H9 (cell line): Measurements from ENCODE around the gene FAM170B. TPM values are rescaled to one million over a fixed set of nuclear protein-coding genes. Genes with fewer than 3 reads are reported as not detected.

ENCODE experiments used
- DNase-seq: peaks from one replicate; pipeline ENCODE4 v3.0.0-alpha.2; 2017
- H2AFZ ChIP-seq: one replicate; pipeline ENCODE4 v1.6.1; 2013; ENCODE audit warnings: mild to moderate bottlenecking, low read length, control low read depth, moderate library complexity
- H2AK5ac ChIP-seq: 2 replicates; pipeline ENCODE4 v1.6.1; 2013; ENCODE audit warnings: low read length, control low read depth, mixed read lengths; ENCODE audit not compliant: insufficient read length
- H2BK120ac ChIP-seq: one replicate; pipeline ENCODE4 v1.6.1; 2013; ENCODE audit warnings: low read depth, mild to moderate bottlenecking, low read length, control low read depth, inconsistent platforms; ENCODE audit not compliant: poor library complexity, severe bottlenecking
- H2BK12ac ChIP-seq: 2 replicates; pipeline ENCODE4 v1.6.1; 2013; ENCODE audit warnings: low read length, control low read depth, mixed read lengths, low read depth; ENCODE audit not compliant: insufficient read length
- H2BK15ac ChIP-seq: 2 replicates; pipeline ENCODE4 v1.6.1; 2013; ENCODE audit warnings: low read depth, low read length, control low read depth
- H2BK20ac ChIP-seq: one replicate; pipeline ENCODE4 v1.6.1; 2013; ENCODE audit warnings: low read depth, mild to moderate bottlenecking, low read length, control low read depth, inconsistent platforms; ENCODE audit not compliant: poor library complexity, severe bottlenecking
- H2BK5ac ChIP-seq: 2 replicates; pipeline ENCODE4 v1.6.1; 2013; ENCODE audit warnings: low read length, control low read depth, mixed read lengths; ENCODE audit not compliant: insufficient read length
- H3K14ac ChIP-seq: 2 replicates; pipeline ENCODE4 v1.6.1; 2013; ENCODE audit warnings: low read length, control low read depth; ENCODE audit not compliant: insufficient read depth
- H3K18ac ChIP-seq: 2 replicates; pipeline ENCODE4 v1.6.1; 2013; ENCODE audit warnings: low read depth, mild to moderate bottlenecking, mixed read lengths, low read length, control low read depth; ENCODE audit not compliant: insufficient read length
- H3K23ac ChIP-seq: 2 replicates; pipeline ENCODE4 v1.6.1; 2013; ENCODE audit warnings: low read length, control low read depth, mixed read lengths, low read depth; ENCODE audit not compliant: insufficient read length
- H3K23me2 ChIP-seq: 2 replicates; pipeline ENCODE4 v1.6.1; 2013; ENCODE audit warnings: low read depth, mild to moderate bottlenecking, mixed read lengths, low read length, control low read depth; ENCODE audit not compliant: insufficient read length, poor library complexity, severe bottlenecking
- H3K27ac ChIP-seq: 2 replicates; pipeline ENCODE4 v1.5.1; 2013; ENCODE audit warnings: low read length, control low read depth, mixed read lengths, low read depth; ENCODE audit not compliant: insufficient read length
- H3K27me3 ChIP-seq: 2 replicates; pipeline ENCODE4 v1.6.1; 2013; ENCODE audit warnings: low read length, control low read depth, inconsistent platforms; ENCODE audit not compliant: insufficient read depth
- H3K4ac ChIP-seq: 2 replicates; pipeline ENCODE4 v1.6.1; 2013; ENCODE audit warnings: low read depth, mild to moderate bottlenecking, control low read depth, inconsistent platforms, low read length, moderate library complexity
- H3K4me1 ChIP-seq: 2 replicates; pipeline ENCODE4 v1.6.1; 2013; ENCODE audit warnings: low read length, control low read depth, inconsistent platforms; ENCODE audit not compliant: insufficient read depth
- H3K4me2 ChIP-seq: 2 replicates; pipeline ENCODE4 v1.6.1; 2013; ENCODE audit warnings: low read length, control low read depth, mixed read lengths; ENCODE audit not compliant: insufficient read length, insufficient read depth
- H3K56ac ChIP-seq: 2 replicates; pipeline ENCODE4 v1.6.1; 2013; ENCODE audit warnings: low read depth, mild to moderate bottlenecking, mixed read lengths, low read length, control low read depth; ENCODE audit not compliant: insufficient read length
- H3K79me1 ChIP-seq: 2 replicates; pipeline ENCODE4 v1.6.1; 2013; ENCODE audit warnings: low read depth, mild to moderate bottlenecking, moderate library complexity, low read length, control low read depth, inconsistent platforms; ENCODE audit not compliant: insufficient read depth, poor library complexity, severe bottlenecking
- H3K79me2 ChIP-seq: 2 replicates; pipeline ENCODE4 v1.6.1; 2013; ENCODE audit warnings: low read length, control low read depth, inconsistent platforms; ENCODE audit not compliant: insufficient read depth
- H3K9ac ChIP-seq: 2 replicates; pipeline ENCODE4 v1.6.1; 2013; ENCODE audit warnings: low read length, control low read depth, mixed read lengths; ENCODE audit not compliant: insufficient read length; ENCODE audit errors: extremely low read depth
- H3K9me3 ChIP-seq: one replicate; pipeline ENCODE4 v1.6.1; 2013; ENCODE audit warnings: low read depth, low read length, inconsistent platforms; ENCODE audit not compliant: control insufficient read depth
- H3T11ph ChIP-seq: one replicate; pipeline ENCODE4 v1.6.1; 2013; ENCODE audit warnings: mild to moderate bottlenecking, low read length, control low read depth, inconsistent platforms
- H4K20me1 ChIP-seq: one replicate; pipeline ENCODE4 v1.6.1; 2013; ENCODE audit not compliant: control insufficient read depth, insufficient read length, insufficient read depth
- H4K5ac ChIP-seq: 2 replicates; pipeline ENCODE4 v1.6.1; 2013; ENCODE audit warnings: low read depth, mild to moderate bottlenecking, mixed read lengths, low read length, control low read depth; ENCODE audit not compliant: insufficient read length
- H4K8ac ChIP-seq: replicated peaks from 2 replicates; pipeline ENCODE4 v1.6.1; 2013; ENCODE audit warnings: low read length, control low read depth, mixed read lengths, low read depth; ENCODE audit not compliant: insufficient read length
- H4K91ac ChIP-seq: 2 replicates; pipeline ENCODE4 v1.6.1; 2013; ENCODE audit warnings: low read depth, mild to moderate bottlenecking, moderate library complexity, mixed read lengths, low read length, control low read depth; ENCODE audit not compliant: insufficient read length
- H3K27ac Mint-ChIP-seq, 3 experiments: 2 replicates in 2 of 3; 3 replicates in 1 of 3; pipeline ENCODE4 v1.8.0; 2020 to 2021; ENCODE audit warnings: mixed read lengths in 3 of 3, mild to moderate bottlenecking in 1 of 3, moderate library complexity in 1 of 3
- H3K27me3 Mint-ChIP-seq: 2 replicates; pipeline ENCODE4 v1.8.0; 2021; ENCODE audit warnings: low read depth, mild to moderate bottlenecking, moderate library complexity, mixed read lengths
- H3K36me3 Mint-ChIP-seq, 3 experiments: 2 replicates in 2 of 3; 3 replicates in 1 of 3; pipeline ENCODE4 v1.8.0; 2020 to 2021; ENCODE audit warnings: low read depth in 3 of 3, mixed read lengths in 3 of 3; ENCODE audit not compliant: insufficient read depth in 1 of 3
- H3K4me1 Mint-ChIP-seq, 2 experiments: 2 replicates each; pipeline ENCODE4 v1.8.0; 2020; ENCODE audit warnings: mixed read lengths in 2 of 2
- H3K4me3 Mint-ChIP-seq, 2 experiments: 2 replicates in 1 of 2; 3 replicates in 1 of 2; pipeline ENCODE4 v1.8.0; 2020 to 2021; ENCODE audit warnings: mild to moderate bottlenecking in 2 of 2, mixed read lengths in 2 of 2, moderate library complexity in 1 of 2
- H3K9me3 Mint-ChIP-seq, 2 experiments: 2 replicates in 1 of 2; 3 replicates in 1 of 2; pipeline ENCODE4 v1.8.0; 2020; ENCODE audit warnings: mild to moderate bottlenecking in 2 of 2, mixed read lengths in 2 of 2, moderate library complexity in 1 of 2
- CTCF ChIP-seq: fragments of 200-600 bp; sonication (generic); conservative IDR thresholded peaks from 3 replicates; pipeline ENCODE4 v1.8.0; 2021; ENCODE audit warnings: antibody characterized with exemption, mild to moderate bottlenecking
- WGBS: extraction: QIAGEN DNeasy Blood & Tissue Kit; methylation state at CpG from one replicate; pipeline ENCODE4 v1.1.7; 2013; ENCODE audit warnings: missing lambda C conversion rate, low lambda C conversion rate, mixed read lengths; ENCODE audit not compliant: insufficient read length; ENCODE audit errors: extremely low coverage; 5-methylcytosine and 5-hydroxymethylcytosine counted together
- total RNA-seq: library from RNA; stranded (reverse); gene quantifications from 2 replicates; pipeline ENCODE4 v1.2.1, GENCODE V29; 2021

Gene FAM170B
- total RNA-seq, 1 experiment from 2014 or later, result not detected

DNA sequence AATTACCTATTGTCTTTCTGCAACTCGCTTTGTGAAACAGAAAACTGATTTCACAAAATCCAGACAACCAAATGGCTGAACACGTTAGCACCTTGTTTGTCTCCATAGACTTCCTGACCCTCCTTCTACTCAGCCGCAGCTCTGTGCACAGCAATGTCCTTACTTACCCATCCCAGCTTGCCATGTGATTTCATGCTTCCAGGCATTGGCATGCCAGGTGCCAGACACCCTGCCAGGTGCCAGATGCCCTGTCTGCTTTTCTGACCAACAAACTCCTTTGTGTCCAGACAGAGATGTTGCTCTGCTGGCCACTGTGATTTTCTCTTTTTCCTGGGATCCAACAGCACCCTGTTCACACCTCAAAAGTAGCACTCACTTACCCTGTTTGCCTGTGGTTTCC is 16.1 kb upstream of the FAM170B start:
- no peaks in the 10 kb centered on the region for H3K23me2 ChIP-seq
- H3K4me1 Mint-ChIP-seq, result no peaks in the 10 kb centered on the region; a peak in 2 of 4 replicates

More for the DNA sequence above, 16.1 kb upstream of the FAM170B start:
- no peak overlapping the region for H4K91ac ChIP-seq
- no peak overlapping the region for H2BK20ac ChIP-seq
- Mint-ChIP-seq H3K9me3 (peaks cover 9 to 10% of the 10 kb centered on the region in 2 experiments), H3K27me3 (peaks cover 7% of the 10 kb centered on the region), H3K4me3 (no peak overlapping the region), H3K27ac (no peak overlapping the region), H3K36me3 (peaks cover 0 to 6% (median 4%) of the 10 kb centered on the region in 3 experiments; a peak in 5 of 7 replicates)
- TF ChIP-seq CTCF, result no peak
- H4K8ac ChIP-seq, result no peak overlapping the region
- no peak overlapping the region for H3T11ph ChIP-seq
- no peak overlapping the region for H3K27ac ChIP-seq
- no peak overlapping the region for H2BK120ac ChIP-seq
- no peak overlapping the region for H4K5ac ChIP-seq
- H3K4ac ChIP-seq, result no peak overlapping the region
- no peak for DNase-seq
- H3K56ac ChIP-seq, result no peak overlapping the region
- H3K4me1 ChIP-seq, result no peaks in the 10 kb centered on the region
- no peak overlapping the region for H2AFZ ChIP-seq
- no peak overlapping the region for H2AK5ac ChIP-seq
- H2BK5ac ChIP-seq, result no peak overlapping the region
- no peak overlapping the region for H2BK15ac ChIP-seq
- H3K79me1 ChIP-seq, result no peaks in the 10 kb centered on the region
- H3K9ac ChIP-seq, result no peak overlapping the region
- H4K20me1 ChIP-seq, result no peaks in the 10 kb centered on the region
- H3K27me3 ChIP-seq, result no peaks in the 10 kb centered on the region
- no peak overlapping the region for H3K23ac ChIP-seq
- no peak overlapping the region for H3K18ac ChIP-seq
- WGBS, result no CpG with 5 or more reads among the region's 3 CpGs
- no peak overlapping the region for H3K14ac ChIP-seq
- H2BK12ac ChIP-seq, result no peak overlapping the region
- no peaks in the 10 kb centered on the region for H3K9me3 ChIP-seq
- no peak overlapping the region for H3K4me2 ChIP-seq
- no peaks in the 10 kb centered on the region for H3K79me2 ChIP-seq
